Lung microvascular endothelial cell (primary cell): ENCODE results near the gene WDR7. TPM values are rescaled to one million over a fixed set of nuclear protein-coding genes. Genes with fewer than 3 reads are reported as not detected.

ENCODE experiments used
- DNase-seq, 2 donors: peaks; one replicate each; pipeline versions ENCODE4 v3.0.0 to v3.0.0-alpha.2; 2010; ENCODE audit warnings: low read depth in 2 of 2
- total RNA-seq: library from RNA; depleted of rRNA; stranded (reverse); fragments of >200 nt; gene quantifications from 2 replicates; pipeline ENCODE4 v1.2.1, GENCODE V29; 2014

The WDR7 gene
- total RNA-seq, result 12.9 and 28.8 TPM in 2 replicates

DNA sequence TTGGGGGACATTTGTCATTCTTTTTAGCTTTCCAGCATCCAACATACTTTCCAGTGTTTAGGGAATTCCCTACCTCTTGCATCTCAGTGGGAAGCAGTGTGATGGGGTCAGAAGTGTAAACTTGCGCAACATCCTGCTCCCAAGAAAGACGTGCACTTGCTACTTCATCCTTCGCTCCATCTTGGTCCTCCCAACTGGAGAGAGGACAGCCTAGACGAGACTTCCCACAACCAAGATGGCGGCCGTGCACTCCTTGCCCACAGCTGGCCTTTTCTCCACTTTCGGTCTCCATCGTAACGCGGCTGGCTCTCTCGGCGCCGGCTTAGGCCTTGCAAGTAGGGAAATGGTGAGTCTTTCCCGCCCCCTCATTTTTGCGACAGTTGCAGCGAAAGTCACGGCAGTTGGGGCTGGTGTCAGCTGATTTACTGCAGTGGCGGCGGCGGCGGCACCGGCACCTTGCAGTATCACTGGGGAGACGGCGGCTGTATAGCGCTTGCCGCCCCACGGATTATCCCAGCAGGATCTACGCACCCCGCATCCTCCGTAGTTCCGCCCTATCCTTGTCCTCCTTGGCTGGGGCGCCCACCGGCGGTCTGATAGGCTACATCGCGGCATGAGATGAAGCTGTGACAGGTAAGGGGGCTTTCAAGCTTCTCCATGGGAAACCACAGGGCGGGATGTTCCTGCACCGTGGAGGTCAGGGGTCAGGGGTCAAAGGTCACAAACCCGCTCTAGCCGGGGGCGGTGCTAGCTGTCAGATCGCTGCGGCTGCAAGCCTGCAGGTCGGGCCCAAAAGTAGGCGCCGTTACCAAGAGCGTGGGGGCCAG is at the start of gene WDR7:
TSS of gene WDR7 (plus strand) at position 416 of the 827 bp plus-strand sequence. CDS start 21,157 bp downstream, outside the sequence.
- peak; percentile 97 to 98 for DNase-seq

DNA sequence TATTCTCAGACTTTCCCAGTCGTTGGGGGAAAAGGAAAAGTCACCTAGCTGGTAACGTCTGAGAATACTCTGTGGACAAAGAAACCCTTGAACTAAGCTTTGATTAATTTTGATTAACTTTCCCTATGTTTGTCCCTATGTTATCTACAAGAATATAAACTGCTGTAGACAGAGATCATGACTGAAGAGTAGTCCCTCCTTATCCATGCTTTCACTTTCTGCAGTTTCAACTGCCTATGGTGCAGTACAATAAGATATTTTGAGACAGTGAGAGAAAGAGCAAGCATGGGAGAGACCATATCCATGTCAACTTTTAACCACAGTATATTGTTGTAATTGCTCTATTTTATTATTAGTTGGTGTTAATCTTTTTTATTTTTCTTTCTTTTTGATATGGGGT is 44.5 kb upstream of the WDR7 start:
- DNase-seq, result no peak

DNA sequence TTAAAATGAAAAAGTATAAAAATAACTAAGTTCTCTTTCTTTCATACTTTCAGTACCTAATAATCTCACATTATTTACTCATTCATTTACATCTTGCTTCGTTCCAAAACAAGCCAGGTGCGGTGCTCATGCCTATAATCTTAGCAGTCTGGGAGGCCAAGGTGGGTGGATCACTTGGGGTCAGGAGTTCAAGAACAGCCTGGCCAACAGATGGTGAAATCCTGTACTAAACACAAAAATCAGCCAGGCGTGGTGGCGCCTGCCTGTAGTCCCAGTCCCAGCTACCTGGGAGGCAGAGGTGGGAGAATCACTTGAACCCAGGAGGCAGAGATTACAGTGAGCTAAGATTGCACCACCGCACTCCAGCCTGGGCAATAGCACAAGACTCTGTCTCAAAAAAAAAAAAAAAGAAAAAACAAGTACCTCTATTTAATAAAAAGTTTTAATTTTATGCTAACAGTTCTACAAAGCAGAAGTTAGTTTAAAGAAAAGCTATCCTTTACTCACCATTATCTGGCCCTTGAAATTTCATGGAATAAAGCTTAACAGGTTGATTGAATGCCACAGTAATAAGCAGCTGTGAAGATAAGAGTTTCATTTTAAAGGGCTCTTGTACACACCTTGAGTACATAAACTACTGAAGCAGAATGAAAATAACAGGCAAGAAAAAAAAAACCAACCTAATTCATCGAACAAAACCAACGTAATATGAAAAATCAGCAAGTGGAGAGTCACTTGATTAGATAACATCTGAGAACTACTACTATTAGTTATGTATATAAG is 35.2 kb upstream of the WDR7 start:
- no peak for DNase-seq

DNA sequence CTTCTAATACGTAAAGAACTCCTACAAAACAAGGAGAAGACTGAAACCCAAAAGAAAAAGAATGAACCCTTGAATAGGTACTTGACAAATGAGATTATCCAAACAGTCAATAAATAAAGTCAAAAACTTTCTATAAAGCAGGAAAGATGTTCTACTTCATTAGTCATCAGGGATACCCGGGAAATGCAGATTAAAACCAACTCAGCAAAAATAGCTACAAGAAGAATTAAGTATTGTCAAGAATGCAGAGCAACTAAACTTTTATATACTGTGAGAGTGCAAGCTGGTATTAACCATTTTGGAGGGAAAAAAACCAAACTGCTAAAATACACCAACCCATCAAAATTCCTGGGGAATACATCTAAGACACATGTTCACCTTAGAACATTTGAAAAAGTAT is 23.2 kb upstream of the WDR7 start:
- DNase-seq, result no peak

DNA sequence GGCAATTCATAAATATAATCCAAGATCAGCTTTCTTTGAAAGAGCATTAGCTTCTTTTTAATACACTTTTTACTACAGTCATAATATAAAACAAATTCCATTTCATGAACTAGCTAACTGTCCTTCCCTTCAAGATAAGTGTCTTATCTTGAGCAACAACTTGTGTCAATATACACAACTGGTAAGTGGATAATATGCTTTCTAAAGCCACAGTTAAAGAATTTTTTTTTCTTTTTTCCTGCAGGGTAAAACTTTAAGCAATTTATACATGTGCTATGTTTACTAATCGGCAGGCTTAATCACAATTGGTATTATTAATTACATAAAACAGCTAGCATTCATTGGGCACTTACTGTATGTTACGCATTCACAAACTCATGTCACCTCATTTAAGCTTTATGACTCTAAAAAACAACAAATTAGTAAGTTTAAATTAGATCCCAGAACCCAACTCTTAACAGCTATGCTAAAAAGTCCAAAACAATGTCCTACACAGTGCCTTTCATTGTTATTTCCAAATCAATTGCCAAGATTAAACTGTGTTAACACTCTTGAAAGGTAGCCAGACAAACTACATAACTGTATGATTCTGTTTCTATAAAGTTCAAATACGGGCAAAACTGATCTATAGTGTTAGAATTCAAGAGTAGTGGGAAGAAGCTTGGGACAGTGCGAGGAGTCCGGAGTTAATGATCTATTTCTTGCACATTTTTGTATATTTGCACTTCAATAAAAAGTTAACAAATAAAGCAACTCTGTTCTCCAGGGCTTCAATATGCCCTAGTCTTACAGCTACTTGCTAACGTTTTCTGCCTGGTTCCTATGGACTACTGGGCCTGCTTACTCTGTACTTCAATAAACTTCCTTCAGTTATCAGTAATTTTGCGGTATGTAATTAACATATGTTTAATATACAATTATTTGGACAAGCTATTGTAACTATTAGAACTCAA is 18.8 kb upstream of the WDR7 start:
- no peak for DNase-seq

DNA sequence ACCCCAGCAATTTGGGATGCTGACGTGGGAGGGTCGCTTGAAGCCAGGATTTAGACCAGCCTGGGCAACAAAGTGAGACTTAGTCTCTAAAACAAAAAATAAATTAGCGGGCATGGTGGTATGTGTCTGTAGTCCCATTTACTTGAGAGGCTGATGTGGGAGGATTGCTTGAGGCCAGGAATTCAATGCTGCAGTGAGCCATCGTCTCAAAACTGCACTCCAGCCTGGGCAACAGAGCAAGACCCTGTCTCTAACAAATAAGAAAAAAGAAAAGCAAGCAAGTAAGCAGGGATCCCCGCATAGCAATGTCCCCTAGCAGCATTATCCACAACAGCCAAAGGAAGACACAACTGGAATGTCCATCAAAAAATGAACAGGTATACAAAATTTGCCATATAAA is 16.2 kb upstream of the WDR7 start:
- DNase-seq, result no peak

DNA sequence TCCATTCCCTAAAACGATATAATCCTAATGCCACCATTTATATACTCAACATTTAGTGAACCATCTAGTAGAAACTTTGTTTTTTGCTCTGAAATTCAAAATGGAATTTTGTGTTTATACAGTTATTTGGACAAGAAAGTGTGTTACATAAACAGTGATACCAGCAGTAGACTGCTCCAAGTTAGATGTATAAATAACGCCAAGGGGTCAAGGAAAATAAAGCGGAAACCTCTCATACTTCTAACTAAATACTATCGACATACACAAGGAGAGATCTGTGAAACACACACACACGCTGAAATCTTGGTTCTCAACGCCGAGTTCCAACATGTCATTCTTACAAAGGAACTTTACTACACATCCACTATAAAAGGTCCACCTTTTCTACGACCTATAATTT is 14.0 kb upstream of the WDR7 start:
- peak; percentile 9 to 22 for DNase-seq

DNA sequence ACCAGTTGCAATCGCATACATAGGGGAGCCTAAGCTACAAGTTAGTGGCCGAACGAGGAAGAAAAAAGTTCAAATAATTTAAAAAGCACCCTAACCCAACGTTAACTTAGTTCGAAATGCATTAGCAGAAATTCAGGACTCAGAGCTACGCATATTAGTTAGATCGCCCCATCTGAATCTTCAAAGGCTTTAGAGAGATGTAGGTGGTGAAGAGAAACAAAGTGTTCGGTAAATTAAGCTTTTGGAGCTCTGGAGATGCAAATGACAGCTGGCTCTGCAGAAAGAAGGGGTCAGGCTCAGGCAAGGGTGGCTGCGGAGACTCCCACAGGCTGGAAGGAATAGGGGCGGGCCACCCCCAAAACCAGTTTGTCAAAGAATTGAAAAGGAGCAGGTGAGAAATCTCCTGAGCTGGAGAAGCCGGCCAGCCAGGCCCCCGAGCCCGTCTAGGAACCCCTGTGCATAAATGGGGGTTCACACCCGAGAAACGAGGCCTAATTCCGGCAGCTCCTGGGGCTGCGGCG is 13.4 kb upstream of the WDR7 start:
- peak in 1 of 2 donors; percentile 14 for DNase-seq

DNA sequence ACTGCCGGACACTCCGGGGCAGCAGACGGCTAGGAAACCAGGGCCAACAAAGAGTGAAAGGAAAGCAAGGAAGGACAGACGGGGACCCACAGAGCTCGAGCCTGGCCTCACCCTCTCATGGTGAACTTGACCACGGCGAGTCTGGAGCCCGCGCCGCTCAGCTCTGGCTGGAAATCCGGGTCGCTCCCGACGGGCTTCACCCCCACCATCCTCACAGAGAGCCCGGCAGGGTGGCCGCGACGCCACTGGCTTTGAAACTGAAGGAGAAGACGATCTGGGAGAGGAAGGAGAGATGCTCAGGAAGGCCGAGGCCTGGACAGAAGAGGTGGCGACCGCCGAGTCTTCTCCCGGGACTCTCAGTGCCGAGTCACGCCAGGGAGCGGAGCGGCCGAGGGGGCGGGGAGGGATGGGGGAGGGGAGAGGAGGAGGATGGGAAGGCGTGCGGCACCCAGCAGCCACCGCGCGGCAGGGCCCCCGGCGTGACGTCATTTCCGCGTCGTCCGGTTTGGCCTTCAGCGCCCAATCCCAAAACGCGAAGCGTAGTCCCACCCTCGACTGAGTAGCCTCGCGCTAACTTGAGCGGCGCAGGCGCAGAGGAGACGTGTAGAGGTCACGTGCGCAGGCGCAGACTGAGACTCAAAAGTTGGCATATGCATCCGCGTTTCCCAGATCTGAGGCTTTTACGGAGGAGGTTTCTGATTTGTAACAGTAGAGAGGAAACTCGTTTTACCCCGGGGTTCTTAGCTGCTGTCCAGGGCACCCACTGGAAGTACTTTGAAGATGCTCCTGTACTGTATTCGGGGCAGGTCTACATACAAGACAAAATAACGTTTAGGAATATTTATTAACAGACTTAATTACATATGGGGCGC is 12.7 kb upstream of the WDR7 start, which contains the start of gene TXNL1:
TSS of gene TXNL1 (minus strand) at position 361 of the 872 bp plus-strand sequence. CDS start at position 209, 152 bp downstream.
- DNase-seq, result peak; percentile 99

DNA sequence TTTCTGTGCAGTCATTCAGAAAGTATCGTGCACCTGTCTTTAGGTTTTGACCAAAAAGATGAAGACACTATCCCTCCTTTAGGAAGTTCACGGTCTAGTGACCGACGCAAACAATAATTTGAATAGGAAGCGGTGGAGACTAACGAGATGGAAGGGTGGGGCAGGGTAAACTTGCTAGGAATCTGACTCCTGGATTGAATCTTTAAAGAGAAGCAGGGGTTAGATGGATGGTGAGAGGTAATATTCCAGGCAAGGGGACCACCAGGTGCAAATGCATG is 12.1 kb upstream of the WDR7 start:
- peak in 1 of 2 donors; percentile 5 for DNase-seq

DNA sequence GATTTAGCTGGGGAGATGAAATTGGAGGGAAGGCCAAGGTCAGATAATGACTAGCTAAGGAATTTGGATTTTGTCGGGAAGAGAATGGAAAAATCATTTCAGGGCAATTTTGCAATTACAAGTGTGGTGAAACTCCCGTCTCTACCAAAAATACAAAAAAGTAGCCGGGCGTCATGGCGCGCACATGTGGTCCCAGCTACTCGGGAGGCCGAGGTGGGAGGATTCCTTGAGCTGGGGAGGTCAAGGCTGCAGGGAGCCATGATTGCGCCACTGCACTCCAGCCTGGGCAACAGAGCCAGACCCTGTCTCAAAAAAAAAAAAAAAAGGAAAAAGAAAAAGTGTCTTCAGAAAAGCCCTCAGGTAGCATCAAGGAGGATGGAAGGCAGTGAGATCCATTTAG is 11.6 kb upstream of the WDR7 start:
- DNase-seq, result no peak

DNA sequence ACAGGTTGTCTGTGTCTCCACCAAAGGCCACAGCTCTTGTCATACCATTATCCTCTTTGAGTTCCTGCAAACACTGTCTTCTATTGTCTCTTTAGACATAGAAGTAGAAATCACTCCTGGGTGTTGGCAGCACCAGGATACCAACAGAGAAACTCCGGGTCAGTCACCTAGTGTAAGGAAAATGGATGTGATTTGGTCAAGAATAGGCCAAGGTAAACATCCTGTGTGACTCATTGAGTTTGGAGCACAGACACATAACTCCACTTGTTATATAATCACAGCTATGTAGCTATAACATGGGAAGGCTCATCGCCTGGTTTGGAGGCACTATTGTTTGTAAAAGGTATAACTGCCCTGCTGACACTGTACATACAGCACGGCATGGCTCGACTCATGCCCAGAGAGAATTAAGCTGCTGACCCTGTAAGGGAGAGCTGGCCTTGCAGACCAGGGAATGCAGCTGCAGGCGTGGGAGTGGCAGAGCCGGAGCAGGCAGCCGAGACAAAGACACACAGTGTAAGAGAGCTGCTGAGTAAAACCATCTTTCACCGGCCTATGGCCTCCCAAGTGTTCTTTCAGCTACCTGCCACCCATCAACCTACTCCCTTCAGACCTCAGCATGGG is 9.3 kb upstream of the WDR7 start:
- peak; percentile 74 to 85 for DNase-seq

DNA sequence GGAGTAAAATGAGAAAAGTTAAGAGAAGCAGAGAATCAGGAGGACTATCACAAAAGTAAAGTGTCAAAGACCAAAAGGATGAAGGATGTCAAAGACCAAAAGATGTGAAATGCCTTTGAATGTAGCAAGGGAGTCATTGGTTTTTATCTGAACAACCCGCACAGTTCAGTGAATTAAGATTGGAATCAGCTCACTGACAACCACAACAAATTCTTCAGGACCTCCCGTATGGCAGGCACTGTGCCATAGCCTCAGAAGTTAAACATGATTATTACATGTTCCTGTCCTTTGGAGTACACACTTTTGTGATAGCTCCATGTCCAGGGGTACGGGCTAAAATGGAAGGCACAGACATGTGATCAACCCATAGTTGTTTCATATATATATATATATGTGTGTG is 7.8 kb upstream of the WDR7 start:
- no peak for DNase-seq

DNA sequence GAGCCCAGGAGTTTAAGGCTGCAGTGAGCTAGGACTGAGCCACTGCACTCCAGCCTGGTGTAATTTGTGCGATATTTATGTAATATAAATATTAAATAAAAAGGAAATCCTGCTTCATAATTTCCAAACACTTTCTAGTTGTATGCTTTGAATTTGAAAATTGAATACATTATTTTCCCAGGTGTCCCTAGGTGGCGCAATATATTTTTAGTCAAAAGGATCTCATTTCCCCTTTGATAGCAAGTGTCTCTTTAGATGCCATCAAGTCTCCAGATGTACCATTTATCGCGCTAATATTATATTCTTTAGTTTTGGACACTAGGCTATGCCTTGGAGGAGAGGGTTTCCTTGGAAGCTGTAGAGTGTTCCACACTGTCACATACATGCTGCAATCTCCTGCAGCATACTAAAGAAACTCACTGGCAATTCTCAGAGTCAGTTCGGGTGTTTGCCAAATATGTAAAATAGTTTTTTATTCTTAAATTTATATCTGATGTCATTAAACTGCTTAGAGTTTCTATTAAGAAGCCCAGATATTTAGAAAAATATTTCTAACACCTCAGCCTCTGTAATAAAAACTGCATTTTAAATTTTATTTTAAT is 5.6 kb upstream of the WDR7 start:
- peak; percentile 9 to 40 for DNase-seq

DNA sequence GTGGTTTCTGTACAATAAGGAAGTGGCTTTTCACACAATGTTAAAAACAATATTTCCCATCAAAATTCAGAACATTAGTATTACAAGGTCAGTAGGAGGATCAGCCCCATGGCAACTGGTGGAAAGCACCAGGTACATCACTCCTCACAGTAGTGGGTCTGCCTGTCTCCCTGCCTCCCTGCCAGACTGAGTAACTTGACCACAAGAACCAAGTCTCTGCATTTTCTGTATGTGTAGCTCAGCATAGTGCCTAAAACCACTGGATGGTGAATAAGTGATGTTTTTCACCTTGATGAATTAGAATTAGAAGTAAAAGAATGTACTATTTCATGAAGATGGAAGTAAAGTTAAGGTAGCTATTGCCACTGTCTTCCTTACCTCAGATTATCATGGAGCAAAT is 4.1 kb upstream of the WDR7 start:
- DNase-seq, result no peak

DNA sequence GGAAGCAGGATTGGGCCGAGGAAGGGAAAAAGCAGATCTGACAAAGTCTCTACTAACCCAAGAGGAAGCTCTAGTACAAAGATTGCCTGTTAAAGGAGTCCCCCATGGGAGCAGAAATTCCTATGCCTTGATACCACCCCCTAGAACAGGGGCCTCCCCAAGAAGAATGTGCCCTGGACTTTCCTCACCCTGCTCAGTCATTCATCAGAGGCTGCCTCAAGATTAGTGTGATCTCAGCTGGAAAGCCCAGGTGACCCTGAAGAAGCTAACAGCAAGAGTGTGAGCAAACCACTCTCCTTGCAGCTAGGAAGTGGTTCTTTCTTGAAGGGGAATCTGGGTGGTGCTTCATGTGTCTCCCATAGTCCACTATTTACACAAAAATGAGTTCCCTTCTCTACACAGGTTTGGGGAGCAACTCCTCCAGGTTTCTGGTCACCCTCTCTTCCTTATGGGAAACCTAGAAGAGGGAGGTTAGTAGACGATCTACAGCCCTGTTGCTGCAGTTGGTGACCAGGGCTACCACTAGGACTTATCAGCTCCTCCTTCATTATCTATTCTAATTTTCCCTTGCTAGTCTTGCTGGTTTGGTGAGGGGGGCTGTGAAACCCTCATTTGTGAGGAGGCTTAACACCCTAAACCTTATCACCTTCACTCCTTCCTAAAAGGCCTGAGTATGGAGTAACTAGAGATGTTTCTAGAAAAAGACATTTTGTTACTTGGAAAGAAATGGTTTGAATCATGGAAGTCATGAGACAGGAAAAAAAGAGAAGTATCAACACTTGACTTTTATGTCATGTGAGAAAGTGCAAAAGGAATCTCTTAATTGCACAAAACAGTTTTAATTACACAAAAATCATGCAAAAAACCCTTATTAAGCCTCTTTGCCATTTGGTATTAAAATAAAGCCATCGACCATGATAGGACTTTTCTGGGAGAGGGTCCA is 2.9 kb upstream of the WDR7 start:
- no peak for DNase-seq

DNA sequence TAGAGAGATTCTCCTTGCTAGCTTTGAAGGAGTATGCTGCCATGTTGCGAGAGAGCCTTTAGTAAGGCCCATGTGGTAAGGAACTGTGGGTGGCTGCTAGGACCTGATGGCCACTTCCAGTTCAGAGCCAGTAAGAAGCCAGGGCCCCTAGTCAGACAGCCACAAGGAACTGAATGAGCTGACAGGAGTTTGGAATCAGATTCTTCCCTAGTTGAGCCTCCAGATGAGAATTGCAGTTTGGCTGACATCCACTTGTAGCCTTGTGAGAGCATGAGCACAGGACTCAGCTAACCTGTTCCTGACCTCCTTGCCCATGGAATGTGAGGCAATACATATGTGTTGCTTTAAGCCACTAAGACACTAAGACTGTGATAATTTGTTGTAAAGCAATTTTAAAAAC is 1.2 kb upstream of the WDR7 start:
- DNase-seq, result no peak

DNA sequence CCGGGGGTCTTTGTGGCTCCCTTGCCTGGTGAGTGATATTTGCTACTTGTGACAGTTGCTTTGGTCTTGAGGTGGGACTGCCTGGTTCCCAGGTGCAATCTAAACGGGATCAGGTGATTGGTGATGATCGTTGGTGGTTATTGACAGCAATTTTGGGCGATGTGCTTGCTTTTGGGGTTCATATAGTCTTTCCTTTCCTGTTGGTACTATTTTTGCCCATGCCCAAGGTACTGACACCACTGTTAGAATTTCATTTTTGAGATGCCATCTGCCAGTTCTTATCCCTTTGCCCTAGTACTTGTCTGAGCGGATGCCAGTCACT is 573 bp downstream of the WDR7 start:
- DNase-seq, result peak in 1 of 2 donors; percentile 6

DNA sequence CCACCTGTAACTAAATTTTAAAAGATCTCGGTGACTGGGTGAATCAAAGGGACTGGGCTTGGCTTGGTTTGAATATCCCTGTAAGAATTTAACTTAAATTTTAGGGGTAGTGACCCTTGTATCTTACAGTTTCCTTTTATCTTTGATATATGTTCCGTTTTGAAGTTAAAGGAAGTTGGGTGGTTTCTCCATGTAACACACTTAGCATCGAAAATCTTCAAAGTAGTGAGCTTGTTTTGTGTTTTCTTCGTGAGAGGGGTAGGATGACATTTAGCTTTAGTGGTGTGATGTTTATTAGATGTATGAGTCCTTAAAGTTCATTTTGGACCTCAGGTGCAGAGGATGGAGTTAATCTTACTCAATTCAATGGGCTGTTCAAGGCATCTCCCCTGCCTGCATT is 1.6 kb downstream of the WDR7 start:
- no peak for DNase-seq
